Activated CD8-positive, alpha-beta memory T cell treated with anti-CD3 and anti-CD28 coated beads, Interleukin-2, amount 10 ng/mL, durations not matched to agents 7 days and 5 days (primary cell): ENCODE data around the gene OR5K1. TPM values are rescaled to one million over a fixed set of nuclear protein-coding genes. Genes with fewer than 3 reads are reported as not detected.

Experiments
- ATAC-seq: fragments of 150-1000 bp; cut with Tn5 transposase; one replicate; pipeline ENCODE4 v1.10.0; 2021; ENCODE audit warnings: moderate library complexity
- CTCF ChIA-PET: fragments of 350-600 bp; sonication (Branson Sonifier 250); formaldehyde crosslinking; loops from one replicate; lab custom pipeline; 2021; ENCODE audit warnings: antibody characterized with exemption; lab: Charles Lee
- DNase-seq: peaks from one replicate; pipeline ENCODE4 v3.0.0-alpha.2; 2020
- H3K27ac Mint-ChIP-seq: one replicate; pipeline ENCODE4 v1.8.0; 2021; ENCODE audit warnings: mild to moderate bottlenecking, mixed read lengths
- H3K27me3 Mint-ChIP-seq: one replicate; pipeline ENCODE4 v1.8.0; 2021; ENCODE audit warnings: mixed read lengths
- H3K36me3 Mint-ChIP-seq: one replicate; pipeline ENCODE4 v1.8.0; 2021; ENCODE audit warnings: mild to moderate bottlenecking, mixed read lengths
- H3K4me1 Mint-ChIP-seq: one replicate; pipeline ENCODE4 v1.8.0; 2021; ENCODE audit warnings: mixed read lengths
- H3K4me3 Mint-ChIP-seq: one replicate; pipeline ENCODE4 v1.8.0; 2021; ENCODE audit warnings: mild to moderate bottlenecking, moderate library complexity, mixed read lengths
- H3K9me3 Mint-ChIP-seq: one replicate; pipeline ENCODE4 v1.8.0; 2022; ENCODE audit warnings: low read depth, mixed read lengths
- total RNA-seq, 2 experiments: library from RNA; stranded (reverse); gene quantifications; one replicate each; pipeline ENCODE4 v1.2.3, GENCODE V29; 2021

OR5K1 gene
- total RNA-seq, 2 experiments from 2014 or later: not detected

DNA sequence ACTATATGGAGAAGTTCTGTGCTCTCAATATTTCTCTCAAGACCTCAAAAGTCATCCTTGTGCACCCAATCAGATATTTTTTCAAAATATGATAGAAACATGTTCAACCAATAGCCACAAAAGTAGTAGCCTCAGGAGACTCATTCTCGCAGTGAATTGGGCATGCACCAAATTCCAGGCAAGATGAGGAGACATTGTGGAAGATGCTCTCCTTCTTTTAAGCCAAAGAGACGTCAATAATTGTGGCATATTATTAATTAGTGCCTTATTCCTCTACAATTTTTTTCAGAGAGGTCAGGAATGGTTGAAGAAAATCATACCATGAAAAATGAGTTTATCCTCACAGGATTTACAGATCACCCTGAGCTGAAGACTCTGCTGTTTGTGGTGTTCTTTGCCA lies 34.4 kb downstream of the OR5K1 start, which contains the start of gene OR5K2:
Gene OR5K2 (plus strand): TSS at position 301 of the 400 bp plus-strand sequence. CDS start 0 bp downstream, at position 301.
- no peak for ATAC-seq
- peaks cover 10% of the 10 kb centered on the region for H3K36me3 Mint-ChIP-seq
- DNase-seq: no peak
- no peak within 1 kb of the TSS for H3K4me3 Mint-ChIP-seq
- CTCF ChIA-PET: no interaction called here
- peaks cover 2% of the 10 kb centered on the region for H3K9me3 Mint-ChIP-seq
- H3K27ac Mint-ChIP-seq: no peak within 1 kb of the TSS
- H3K27me3 Mint-ChIP-seq: no peaks in the 10 kb centered on the region
- H3K4me1 Mint-ChIP-seq: peaks cover 2% of the 10 kb centered on the region

DNA sequence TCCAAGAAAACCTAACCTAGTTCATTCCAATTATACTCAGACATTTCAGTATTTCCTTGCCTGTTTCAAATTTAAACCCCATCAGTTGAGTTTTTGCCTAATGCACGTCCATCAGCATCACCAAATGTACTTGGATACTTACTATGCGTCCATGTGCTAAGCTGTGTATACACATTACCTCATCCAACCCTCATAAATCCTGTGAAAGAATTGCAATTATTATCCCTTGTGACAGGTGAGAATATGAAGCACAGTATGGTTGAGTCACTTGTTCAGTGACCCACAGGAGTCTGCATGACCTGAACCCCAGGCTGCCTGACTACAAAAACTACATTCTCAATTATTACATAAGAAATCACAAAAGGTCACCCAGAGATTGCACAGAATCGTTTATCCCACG lies 37.0 kb downstream of the OR5K1 start:
- no peak overlapping the region for H3K27ac Mint-ChIP-seq
- ATAC-seq: no peak
- H3K4me3 Mint-ChIP-seq: no peak overlapping the region
- peaks cover 3% of the 10 kb centered on the region for H3K9me3 Mint-ChIP-seq
- peaks cover 18% of the 10 kb centered on the region for H3K36me3 Mint-ChIP-seq
- CTCF ChIA-PET: no interaction called here
- DNase-seq: no peak
- no peaks in the 10 kb centered on the region for H3K27me3 Mint-ChIP-seq
- H3K4me1 Mint-ChIP-seq: peaks cover 4% of the 10 kb centered on the region

DNA sequence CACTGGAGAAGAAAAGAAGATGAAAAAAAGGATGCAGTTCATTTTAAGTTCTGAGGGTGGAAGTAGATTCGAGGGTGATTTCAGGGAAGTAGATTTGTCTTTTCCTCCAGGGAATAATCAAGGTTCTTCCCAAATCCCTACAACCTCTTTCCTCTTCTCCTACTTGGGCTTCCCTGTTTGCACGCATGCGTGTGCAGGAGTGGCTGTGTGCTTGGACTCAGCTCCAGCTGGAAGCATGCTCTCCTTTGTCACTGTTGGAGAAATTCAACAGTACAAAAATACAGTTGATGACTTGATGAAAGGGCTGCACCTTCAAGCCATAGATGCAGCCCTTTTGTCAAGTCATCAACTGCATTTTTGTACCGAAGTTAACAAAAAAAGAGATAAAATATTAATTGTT lies 38.3 kb downstream of the OR5K1 start:
- ATAC-seq (no peak), DNase-seq (no peak)
- CTCF ChIA-PET: interaction anchor here (0.6 to 1.6 kb wide), 2 partner anchors 19 to 669 kb away, joined by 3 to 4 read pairs; no protein-coding TSS in a partner anchor
- Mint-ChIP-seq H3K27ac (no peak overlapping the region), H3K27me3 (no peaks in the 10 kb centered on the region), H3K4me3 (no peak overlapping the region), H3K9me3 (peaks cover 6% of the 10 kb centered on the region), H3K4me1 (peaks cover 4% of the 10 kb centered on the region), H3K36me3 (peaks cover 22% of the 10 kb centered on the region)

DNA sequence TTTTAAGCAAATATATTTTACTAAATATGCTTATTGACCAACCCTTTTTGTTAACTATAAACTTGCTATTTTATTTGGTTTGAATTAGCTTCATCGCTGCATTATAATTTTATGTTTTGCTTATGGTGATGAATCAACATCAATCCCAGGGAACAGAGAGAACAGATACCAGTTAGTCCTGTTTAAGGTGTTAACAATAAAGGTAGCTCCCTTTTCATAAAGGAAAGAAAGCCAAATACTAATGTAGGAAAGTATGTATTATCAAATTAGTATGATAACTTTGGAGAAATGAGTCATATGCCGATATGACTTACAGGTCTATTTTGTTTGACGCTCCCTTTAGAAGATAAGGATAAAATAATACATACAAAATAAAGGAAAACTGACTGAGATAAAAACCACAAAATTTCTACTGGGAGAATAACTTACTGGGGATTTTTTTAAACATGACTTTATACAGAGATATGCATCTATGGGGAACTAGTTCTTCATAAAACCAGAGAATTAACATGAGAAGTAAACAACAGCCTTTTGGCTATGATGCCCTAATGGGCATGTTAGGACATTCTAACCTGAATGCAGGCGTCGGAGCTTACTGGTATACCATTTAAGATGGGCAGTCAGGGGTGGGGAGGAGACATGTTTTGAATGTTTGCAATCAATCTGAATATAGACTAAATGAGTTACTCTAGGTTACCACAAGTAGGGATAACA lies 39.0 kb downstream of the OR5K1 start:
- peaks cover 4% of the 10 kb centered on the region for H3K4me1 Mint-ChIP-seq
- peaks cover 29% of the 10 kb centered on the region for H3K36me3 Mint-ChIP-seq
- DNase-seq: no peak
- CTCF ChIA-PET: interaction anchor here (1.6 kb wide), 1 partner anchor 19 kb away, joined by 4 read pairs; no protein-coding TSS in a partner anchor
- H3K4me3 Mint-ChIP-seq: no peak overlapping the region
- no peaks in the 10 kb centered on the region for H3K27me3 Mint-ChIP-seq
- H3K9me3 Mint-ChIP-seq: peaks cover 6% of the 10 kb centered on the region
- no peak overlapping the region for H3K27ac Mint-ChIP-seq
- ATAC-seq: no peak

DNA sequence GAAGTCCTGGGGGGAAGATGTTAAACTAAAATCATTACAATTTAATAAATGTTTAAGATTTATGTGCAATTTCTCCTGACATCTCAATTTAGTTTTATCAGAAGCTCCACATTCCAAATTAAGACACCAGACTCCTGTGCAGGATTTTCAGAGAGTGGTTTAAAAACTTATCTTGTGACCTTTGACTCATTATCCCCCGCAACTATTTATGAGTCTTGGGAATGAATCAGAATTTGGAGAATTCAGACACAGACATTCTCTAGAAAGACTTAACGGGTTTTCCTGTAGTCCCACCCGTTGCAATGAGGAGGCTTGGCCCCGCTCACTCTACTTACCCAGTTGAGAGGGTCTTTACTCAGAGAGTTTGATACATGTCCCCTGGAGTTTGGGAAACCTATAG lies 41.5 kb downstream of the OR5K1 start:
- Mint-ChIP-seq H3K4me1 (peaks cover 20% of the 10 kb centered on the region), H3K4me3 (no peak overlapping the region), H3K36me3 (peaks cover 49% of the 10 kb centered on the region), H3K9me3 (peaks cover 6% of the 10 kb centered on the region), H3K27ac (no peak overlapping the region), H3K27me3 (no peaks in the 10 kb centered on the region)
- no peak for ATAC-seq
- DNase-seq: no peak
- CTCF ChIA-PET: no interaction called here

DNA sequence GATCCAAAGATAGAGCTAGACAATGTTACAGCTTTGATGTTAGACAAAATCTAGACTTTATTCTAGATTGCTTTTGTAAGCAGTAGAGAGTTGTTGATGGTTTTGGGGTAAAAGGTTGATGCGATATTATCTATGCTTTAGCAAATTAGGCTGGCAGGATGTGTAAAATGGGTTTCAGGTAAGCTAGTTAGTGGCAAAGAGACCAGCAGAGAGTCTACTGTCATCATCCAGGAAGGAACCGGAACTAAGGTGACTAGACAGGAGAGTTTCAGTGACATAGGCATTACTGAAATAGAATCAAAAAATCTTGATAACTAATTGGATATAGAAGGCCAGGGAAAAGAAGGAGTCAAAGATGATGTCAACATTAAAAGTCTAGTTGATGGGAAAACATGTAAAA lies 45.6 kb downstream of the OR5K1 start:
- H3K4me1 Mint-ChIP-seq: peaks cover 32% of the 10 kb centered on the region
- no peak for ATAC-seq
- DNase-seq: no peak
- no peaks in the 10 kb centered on the region for H3K27me3 Mint-ChIP-seq
- H3K9me3 Mint-ChIP-seq: peaks cover 4% of the 10 kb centered on the region
- CTCF ChIA-PET: no interaction called here
- H3K27ac Mint-ChIP-seq: peak overlapping the region; percentile 38
- peaks cover 67% of the 10 kb centered on the region for H3K36me3 Mint-ChIP-seq
- H3K4me3 Mint-ChIP-seq: no peak overlapping the region

DNA sequence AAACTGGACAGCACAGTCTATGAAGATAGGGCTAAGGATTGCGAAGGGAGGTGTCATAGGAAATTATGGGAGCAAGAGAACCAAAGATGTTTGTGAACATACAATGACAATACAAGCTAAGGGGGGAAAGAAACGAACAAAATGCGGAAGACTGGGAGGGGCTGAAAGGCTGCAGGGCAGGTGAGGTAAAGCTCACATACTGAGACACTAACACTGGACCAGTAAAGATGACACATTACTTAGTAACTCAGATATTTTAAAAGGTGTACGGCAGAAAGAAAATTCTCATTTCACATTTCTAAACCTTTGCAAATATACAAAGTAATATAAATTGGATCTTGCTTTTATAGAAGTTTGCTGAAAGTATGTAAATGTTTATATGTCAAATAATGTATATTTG lies 49.6 kb downstream of the OR5K1 start:
- Mint-ChIP-seq H3K27ac (no peak overlapping the region), H3K36me3 (peaks cover 83% of the 10 kb centered on the region), H3K27me3 (no peaks in the 10 kb centered on the region), H3K9me3 (peaks cover 2% of the 10 kb centered on the region), H3K4me1 (peaks cover 65% of the 10 kb centered on the region), H3K4me3 (no peak overlapping the region)
- CTCF ChIA-PET: interaction anchor here (1.7 kb wide), 1 partner anchor 60 kb away, joined by 4 read pairs; no protein-coding TSS in a partner anchor
- DNase-seq: no peak
- no peak for ATAC-seq

DNA sequence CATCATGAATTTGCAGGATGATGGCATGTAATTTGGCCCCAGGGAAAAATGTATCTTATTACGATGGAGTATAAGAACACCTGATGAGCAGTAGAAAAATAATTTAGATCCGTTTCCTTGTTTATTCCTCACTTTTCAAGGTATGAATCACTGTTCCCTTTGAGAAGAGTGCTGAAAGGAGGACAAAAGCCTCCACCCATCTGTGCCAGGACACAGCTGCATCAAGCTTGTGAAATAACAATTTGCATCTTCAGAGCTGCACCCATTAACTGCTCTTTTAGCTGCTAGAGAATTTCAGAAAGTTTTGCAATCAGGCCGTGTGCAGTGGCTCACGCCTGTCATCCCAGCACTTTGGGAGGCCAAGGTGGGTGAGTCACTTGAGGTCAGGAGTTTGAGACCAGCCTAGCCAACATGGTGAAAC lies 50.1 kb downstream of the OR5K1 start:
- H3K9me3 Mint-ChIP-seq: peaks cover 2% of the 10 kb centered on the region
- H3K4me3 Mint-ChIP-seq: no peak overlapping the region
- DNase-seq (no peak), ATAC-seq (no peak)
- no peaks in the 10 kb centered on the region for H3K27me3 Mint-ChIP-seq
- no peak overlapping the region for H3K27ac Mint-ChIP-seq
- peaks cover 85% of the 10 kb centered on the region for H3K36me3 Mint-ChIP-seq
- peaks cover 68% of the 10 kb centered on the region for H3K4me1 Mint-ChIP-seq
- CTCF ChIA-PET: interaction anchor here (1.7 kb wide), 1 partner anchor 59 kb away, joined by 4 read pairs; no protein-coding TSS in a partner anchor

DNA sequence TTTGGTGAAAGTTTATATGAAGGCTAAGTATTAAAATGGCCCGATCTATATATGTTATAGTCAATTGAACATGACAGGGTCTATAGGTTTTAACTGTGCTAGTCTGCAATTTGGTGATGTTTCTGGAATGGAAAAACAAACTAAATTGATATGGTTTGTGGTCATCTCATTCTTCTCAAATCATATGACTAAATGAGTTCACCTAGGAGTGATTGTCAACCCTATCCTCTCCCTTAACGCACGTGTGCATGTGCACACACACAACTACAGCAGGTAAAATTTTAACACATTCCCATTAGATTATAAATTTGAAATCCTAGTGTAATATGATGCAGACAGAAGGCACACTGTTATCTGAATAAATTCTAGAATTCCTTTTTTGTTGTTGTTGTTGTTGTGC lies 50.7 kb downstream of the OR5K1 start:
- Mint-ChIP-seq H3K36me3 (peaks cover 85% of the 10 kb centered on the region), H3K9me3 (peaks cover 2% of the 10 kb centered on the region), H3K4me3 (no peak overlapping the region), H3K4me1 (peaks cover 68% of the 10 kb centered on the region), H3K27ac (peak overlapping the region; percentile 28), H3K27me3 (no peaks in the 10 kb centered on the region)
- no peak for ATAC-seq
- CTCF ChIA-PET: no interaction called here
- no peak for DNase-seq

DNA sequence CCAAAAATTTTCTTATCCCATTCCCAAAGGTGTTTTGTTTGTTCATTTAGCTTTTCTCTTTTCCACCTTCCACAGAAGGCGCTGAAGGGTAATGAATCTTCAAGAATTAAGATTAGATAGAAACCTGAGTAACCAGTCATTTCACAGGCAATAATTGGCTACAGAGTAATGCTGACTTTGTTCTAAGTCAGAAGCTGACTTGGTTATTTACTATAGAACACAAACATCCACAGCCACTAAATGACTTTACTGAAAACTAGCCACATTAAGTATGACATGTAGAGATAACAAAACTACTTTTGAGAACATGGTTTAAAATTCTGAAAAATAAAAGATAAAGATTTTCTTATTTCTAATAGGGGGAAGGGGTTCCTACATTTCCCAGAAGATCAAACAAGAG lies 51.9 kb downstream of the OR5K1 start:
- DNase-seq (no peak), ATAC-seq (peak; percentile 31)
- H3K27me3 Mint-ChIP-seq: no peaks in the 10 kb centered on the region
- no peak overlapping the region for H3K4me3 Mint-ChIP-seq
- H3K4me1 Mint-ChIP-seq: peaks cover 67% of the 10 kb centered on the region
- H3K9me3 Mint-ChIP-seq: peaks cover 2% of the 10 kb centered on the region
- peaks cover 86% of the 10 kb centered on the region for H3K36me3 Mint-ChIP-seq
- CTCF ChIA-PET: no interaction called here
- peak overlapping the region; percentile 26 for H3K27ac Mint-ChIP-seq

DNA sequence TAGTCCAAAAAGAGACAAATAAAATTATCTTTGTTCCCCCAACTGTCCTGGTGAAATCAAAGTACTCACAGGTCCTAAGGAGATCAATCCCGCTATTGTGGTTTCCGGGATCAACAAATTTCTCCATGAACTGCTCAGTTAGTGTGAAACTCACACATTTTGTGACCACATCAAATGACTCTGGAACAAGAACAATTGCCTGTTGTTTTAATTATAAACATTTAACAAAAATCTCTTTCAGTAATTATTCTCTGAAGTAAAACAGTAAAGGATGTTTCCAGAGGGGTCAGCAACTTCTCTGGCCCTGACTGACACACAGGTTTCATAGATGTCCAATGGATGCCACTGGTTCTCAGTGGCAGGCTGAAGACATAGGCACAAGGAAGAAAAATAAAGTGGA lies 55.8 kb downstream of the OR5K1 start:
- Mint-ChIP-seq H3K4me1 (peaks cover 70% of the 10 kb centered on the region), H3K27me3 (no peaks in the 10 kb centered on the region), H3K27ac (peak overlapping the region; percentile 93), H3K36me3 (peaks cover 85% of the 10 kb centered on the region), H3K9me3 (no peaks in the 10 kb centered on the region), H3K4me3 (peak overlapping the region; percentile 96)
- CTCF ChIA-PET: no interaction called here
- ATAC-seq (no peak), DNase-seq (no peak)

DNA sequence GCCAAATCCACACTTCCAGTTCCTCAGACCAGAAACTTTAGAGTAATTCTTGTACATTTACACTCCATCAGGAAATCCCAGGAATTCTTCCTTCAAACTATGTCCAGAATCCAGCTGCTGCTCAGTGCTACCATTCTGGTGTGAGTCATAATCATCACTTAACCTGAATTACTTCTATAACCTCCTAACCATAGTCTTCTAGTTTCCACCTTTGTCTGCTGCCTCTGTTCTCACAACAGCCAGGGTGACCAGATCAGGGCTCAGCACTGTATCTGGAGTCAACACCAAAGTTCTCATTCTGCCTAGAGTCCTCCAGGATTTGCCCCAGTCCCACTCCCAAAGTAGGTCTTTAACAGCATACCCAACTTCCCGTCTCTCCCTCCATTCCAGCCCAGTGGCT lies 56.4 kb downstream of the OR5K1 start:
- peaks cover 89% of the 10 kb centered on the region for H3K36me3 Mint-ChIP-seq
- no peaks in the 10 kb centered on the region for H3K27me3 Mint-ChIP-seq
- peak overlapping the region; percentile 96 for H3K4me3 Mint-ChIP-seq
- CTCF ChIA-PET: no interaction called here
- peaks cover 70% of the 10 kb centered on the region for H3K4me1 Mint-ChIP-seq
- peak overlapping the region; percentile 93 for H3K27ac Mint-ChIP-seq
- DNase-seq: no peak
- H3K9me3 Mint-ChIP-seq: no peaks in the 10 kb centered on the region
- ATAC-seq: no peak

DNA sequence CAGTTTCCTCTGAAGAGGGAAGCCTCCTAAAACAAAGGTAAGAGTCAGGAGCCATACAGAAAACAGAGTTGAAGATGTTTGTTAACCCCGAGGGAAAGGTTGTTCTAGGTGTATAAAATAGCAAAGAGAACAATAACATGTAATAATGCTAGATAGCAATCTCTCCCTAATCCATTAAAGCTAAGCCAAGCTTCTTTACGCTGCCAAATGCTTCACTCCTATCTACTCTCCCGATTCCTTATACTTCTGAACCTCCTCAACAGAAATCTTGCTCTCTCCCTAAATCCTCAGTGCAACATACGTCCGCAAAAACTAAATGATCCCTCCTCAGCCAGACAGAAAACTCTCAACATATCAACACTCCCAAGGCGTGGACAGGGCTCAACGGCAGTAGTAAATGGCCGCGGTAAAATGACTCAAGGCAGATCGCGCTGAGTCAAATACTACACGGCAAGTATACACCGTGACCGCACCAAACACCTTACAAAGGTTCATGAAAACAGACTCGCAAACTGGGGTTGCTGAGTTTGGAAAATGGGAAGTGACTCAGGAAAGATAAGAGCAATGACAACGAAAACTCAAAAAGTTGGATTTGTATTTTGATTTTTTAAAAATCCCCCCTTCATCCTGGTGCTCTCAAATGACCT lies 59.0 kb downstream of the OR5K1 start:
- Mint-ChIP-seq H3K27ac (peak overlapping the region; percentile 93), H3K27me3 (no peaks in the 10 kb centered on the region), H3K9me3 (no peaks in the 10 kb centered on the region), H3K4me3 (peak overlapping the region; percentile 96), H3K36me3 (peaks cover 83% of the 10 kb centered on the region), H3K4me1 (peaks cover 67% of the 10 kb centered on the region)
- CTCF ChIA-PET: interaction anchor here (0.6 to 2.1 kb wide), 9 partner anchors 11 to 148 kb away, joined by 3 to 9 read pairs (median 3); no protein-coding TSS in a partner anchor
- peak; percentile 50 for ATAC-seq
- DNase-seq: peak; percentile 86
